HCT116 (cell line): ENCODE results near the gene TMEM198. TPM values are rescaled to one million over a fixed set of nuclear protein-coding genes. Genes with fewer than 3 reads are reported as not detected.

Source experiments
- ATAC-seq: fragments of 200-7000 bp; cut with Tn5 transposase; 2 replicates; pipeline ENCODE4 v1.9.1; 2020; ENCODE audit warnings: mild to moderate bottlenecking, moderate library complexity
- BruUV-seq: library from RNA; stranded (reverse); fragments of 400-500 nt; replicated peaks from 2 replicates; lab custom pipeline; 2021; lab: Mats Ljungman, UMichigan
- CTCF ChIA-PET: fragments of 300-600 bp; sonication (Branson Sonifier 250); formaldehyde crosslinking; loops from one replicate; lab custom pipeline; 2021; ENCODE audit warnings: antibody characterized with exemption; lab: Charles Lee
- POLR2A ChIA-PET: fragments of 300-600, 350-600 bp; sonication (Branson Sonifier 250); formaldehyde crosslinking; loops from one replicate; lab custom pipeline; 2021; ENCODE audit warnings: antibody characterized with exemption; lab: Charles Lee
- RAD21 ChIA-PET, 2 experiments: fragments of 300-600 bp; sonication (Branson Sonifier 250); formaldehyde crosslinking; loops; one replicate each; lab custom pipeline; 2023; ENCODE audit warnings: low total read pairs in 2 of 2; ENCODE audit not compliant: uncharacterized antibody in 2 of 2, unreplicated experiment in 2 of 2, low non-redundant PET in 1 of 2; lab: Charles Lee
- DNase-seq: peaks from one replicate; pipeline ENCODE4 v3.0.0-alpha.2; 2010; ENCODE audit warnings: low read depth, low spot score
- H2AFZ ChIP-seq: fragments of 200-600 bp; shearing (Covaris generic), sonication (generic); 2 replicates; pipeline ENCODE4 v1.6.1; 2017; ENCODE audit warnings: low read depth, mixed run types, mixed read lengths, antibody characterized with exemption, low read length; ENCODE audit not compliant: poor library complexity, severe bottlenecking
- H3K27ac ChIP-seq: 2 replicates; pipeline ENCODE4 v1.5.1; 2012; ENCODE audit warnings: low read depth, low read length
- H3K27me3 ChIP-seq: fragments of 200-600 bp; sonication (generic); 2 replicates; pipeline ENCODE4 v1.6.1; 2016; ENCODE audit warnings: mixed run types, low read length, mixed read lengths; ENCODE audit not compliant: insufficient read depth
- H3K36me3 ChIP-seq, 2 experiments: fragments of 200-500 bp in 1 of 2; fragments of 200-600 bp in 1 of 2; sonication (Bioruptor generic) in 1 of 2; sonication (generic) in 1 of 2; 2 replicates each; pipeline versions ENCODE4 v1.5.1 to v1.6.1; 2014 to 2016; ENCODE audit warnings: low read length in 2 of 2, inconsistent platforms in 1 of 2, mixed read lengths in 1 of 2, mixed run types in 1 of 2; ENCODE audit not compliant: insufficient read depth in 2 of 2, control insufficient read depth in 1 of 2
- H3K4me1 ChIP-seq, 2 experiments: fragments of 200-600 bp in 1 of 2; sonication (generic) in 1 of 2; 2 replicates each; pipeline versions ENCODE4 v1.5.1 to v1.6.1; 2012 to 2017; ENCODE audit warnings: low read length in 2 of 2, inconsistent platforms in 1 of 2, mild to moderate bottlenecking in 1 of 2, mixed read lengths in 1 of 2, mixed run types in 1 of 2, moderate library complexity in 1 of 2; ENCODE audit not compliant: insufficient read depth in 2 of 2, control insufficient read depth in 1 of 2
- H3K4me2 ChIP-seq: fragments of 200-600 bp; sonication (generic); 2 replicates; pipeline ENCODE4 v1.6.1; 2017; ENCODE audit warnings: mixed run types, low read length, mixed read lengths
- H3K4me3 ChIP-seq, 2 experiments: fragments of 200-600 bp in 1 of 2; sonication (generic) in 1 of 2; replicated peaks in 1 of 2; 2 replicates each; pipeline ENCODE4 v1.5.1; 2011 to 2016; ENCODE audit warnings: low read length in 2 of 2, control low read depth in 1 of 2, low read depth in 1 of 2, mild to moderate bottlenecking in 1 of 2, mixed read lengths in 1 of 2, mixed run types in 1 of 2
- H3K79me2 ChIP-seq: fragments of 200-600 bp; sonication (generic); 2 replicates; pipeline ENCODE4 v1.6.1; 2017; ENCODE audit warnings: mild to moderate bottlenecking, mixed run types, low read length, moderate library complexity, mixed read lengths; ENCODE audit not compliant: insufficient read depth
- H3K9ac ChIP-seq: fragments of 200-600 bp; sonication (generic); 2 replicates; pipeline ENCODE4 v1.6.1; 2016; ENCODE audit warnings: low read length, mixed read lengths
- H3K9me2 ChIP-seq: fragments of 200-600 bp; sonication (generic), shearing (Covaris generic); 2 replicates; pipeline ENCODE4 v1.6.1; 2017; ENCODE audit warnings: mixed run types, mild to moderate bottlenecking, moderate library complexity; ENCODE audit not compliant: insufficient read depth
- H3K9me3 ChIP-seq, 2 experiments: fragments of 200-500 bp in 1 of 2; fragments of 200-600 bp in 1 of 2; sonication (Bioruptor generic) in 1 of 2; sonication (generic) in 1 of 2; 2 replicates each; pipeline ENCODE4 v1.6.1; 2014 to 2017; ENCODE audit warnings: low read length in 2 of 2, mixed read lengths in 2 of 2, inconsistent platforms in 1 of 2, low read depth in 1 of 2, mild to moderate bottlenecking in 1 of 2, mixed run types in 1 of 2, moderate library complexity in 1 of 2; ENCODE audit not compliant: control insufficient read depth in 1 of 2, insufficient read depth in 1 of 2
- H4K20me1 ChIP-seq: fragments of 200-600 bp; sonication (generic), shearing (Covaris generic); 2 replicates; pipeline ENCODE4 v1.6.1; 2017; ENCODE audit warnings: mixed run types, mild to moderate bottlenecking, moderate library complexity; ENCODE audit not compliant: insufficient read depth
- ATF3 ChIP-seq: IDR thresholded peaks from 2 replicates; pipeline ENCODE4 v1.6.1; 2012
- CBX3 ChIP-seq: IDR thresholded peaks from 2 replicates; pipeline ENCODE4 v1.6.1; 2012; ENCODE audit warnings: low read depth
- CEBPB ChIP-seq: IDR thresholded peaks from 2 replicates; pipeline ENCODE4 v1.6.1; 2012; ENCODE audit warnings: low read depth
- CTCF ChIP-seq, 3 experiments: fragments of 200-600 bp in 1 of 3; sonication (generic) in 1 of 3; IDR thresholded peaks in 2 of 3; conservative IDR thresholded peaks in 1 of 3; 2 replicates each; pipeline ENCODE4 v1.5.1; 2012 to 2017; ENCODE audit warnings: low read depth in 2 of 3, low read length in 2 of 3, antibody characterized with exemption in 1 of 3, borderline replicate concordance in 1 of 3, control low read depth in 1 of 3, mild to moderate bottlenecking in 1 of 3, mixed read lengths in 1 of 3, mixed run types in 1 of 3, moderate library complexity in 1 of 3; ENCODE audit not compliant: insufficient read depth in 1 of 3
- EGR1 ChIP-seq: IDR thresholded peaks from 2 replicates; pipeline ENCODE4 v1.6.1; 2012; ENCODE audit warnings: low read depth
- ELF1 ChIP-seq: IDR thresholded peaks from 2 replicates; pipeline ENCODE4 v1.6.1; 2012; ENCODE audit warnings: low read depth, borderline replicate concordance
- EZH2 ChIP-seq: fragments of 200-600 bp; sonication (generic); IDR thresholded peaks from 2 replicates; pipeline ENCODE4 v1.6.1; 2017; ENCODE audit warnings: antibody characterized with exemption, mixed run types
- EZH2phosphoT487 ChIP-seq: fragments of 200-600 bp; IDR thresholded peaks from 2 replicates; pipeline ENCODE4 v1.6.1; 2018; ENCODE audit warnings: antibody characterized with exemption, borderline replicate concordance
- JUND ChIP-seq: IDR thresholded peaks from 2 replicates; pipeline ENCODE4 v1.6.1; 2012
- MAX ChIP-seq: IDR thresholded peaks from 2 replicates; pipeline ENCODE4 v1.6.1; 2012
- POLR2A ChIP-seq: IDR thresholded peaks from 2 replicates; pipeline ENCODE4 v1.7.0; 2011; ENCODE audit warnings: borderline replicate concordance; ENCODE audit not compliant: insufficient read depth, insufficient read length; ENCODE audit errors: extremely low read depth
- POLR2AphosphoS5 ChIP-seq: IDR thresholded peaks from 2 replicates; pipeline ENCODE4 v1.6.1; 2011; ENCODE audit warnings: mild to moderate bottlenecking, low read depth, low read length, moderate library complexity
- SIN3A ChIP-seq: IDR thresholded peaks from 2 replicates; pipeline ENCODE4 v1.6.1; 2012; ENCODE audit warnings: low read depth
- SP1 ChIP-seq: IDR thresholded peaks from 2 replicates; pipeline ENCODE4 v1.6.1; 2012; ENCODE audit warnings: low read depth
- SRF ChIP-seq: IDR thresholded peaks from 2 replicates; pipeline ENCODE4 v1.6.1; 2012; ENCODE audit warnings: low read depth
- TCF7L2 ChIP-seq: IDR thresholded peaks from 2 replicates; pipeline ENCODE4 v1.7.0; 2011; ENCODE audit warnings: borderline replicate concordance, inconsistent platforms; ENCODE audit not compliant: insufficient read depth, insufficient read length; ENCODE audit errors: extremely low read depth
- YY1 ChIP-seq: IDR thresholded peaks from 2 replicates; pipeline ENCODE4 v1.6.1; 2011; ENCODE audit warnings: low read length, low read depth, moderate library complexity, mild to moderate bottlenecking; ENCODE audit not compliant: insufficient replicate concordance; ENCODE audit errors: extremely low read depth
- ZFX ChIP-seq: fragments of 450-650 bp; IDR thresholded peaks from 2 replicates; pipeline ENCODE4 v1.6.1; 2017
- ZNF274 ChIP-seq: fragments of 200-500 bp; sonication (Bioruptor generic); IDR thresholded peaks from 2 replicates; pipeline ENCODE4 v1.6.1; 2014; ENCODE audit warnings: mild to moderate bottlenecking, low read depth, low read length, inconsistent platforms
- intact Hi-C: fragments of 100-400 bp; cut with micrococcal nuclease; formaldehyde crosslinking; loops from 2 replicates; pipeline ENCODE4 v1.10.0; 2022
- total RNA-seq: library from RNA; stranded (reverse); gene quantifications from one replicate; pipeline ENCODE4 v1.2.1, GENCODE V29; 2021; ENCODE audit not compliant: unreplicated experiment

Gene TMEM198
- total RNA-seq, 1 experiment from 2014 or later: 2.1 TPM

GRCh38 chr2:219592736-219593135 is 48.9 kb downstream of the TMEM198 start:
- ATAC-seq (no peak), DNase-seq (no peak)
- Histone ChIP-seq H3K27me3 (no peaks in the 10 kb centered on the region), H4K20me1 (no peaks in the 10 kb centered on the region), H3K9me3 (no peaks in the 10 kb centered on the region), H3K9ac (no peak overlapping the region), H2AFZ (no peak overlapping the region), H3K27ac (no peak overlapping the region), H3K36me3 (no peaks in the 10 kb centered on the region), H3K9me2 (no peaks in the 10 kb centered on the region), H3K4me2 (no peak overlapping the region), H3K79me2 (0 out of 2 replicates have a peak, but pooled peaks cover 9% of the 10 kb centered on the region), H3K4me1 (peaks cover 6 to 20% of the 10 kb centered on the region in 2 experiments; a peak in 3 of 4 replicates), H3K4me3 (no peak overlapping the region)
- RAD21 ChIA-PET: no interaction called here
- intact Hi-C loops: no loop called here
- POLR2A ChIA-PET: no interaction called here
- TF ChIP-seq SP1 (no peak), EZH2 (no peak), ATF3 (no peak), EGR1 (no peak), MAX (no peak), SRF (no peak), CBX3 (no peak), TCF7L2 (no peak)
- no TSS peak for BruUV-seq
- CTCF ChIA-PET: no interaction called here

GRCh38 chr2:219593154-219593553 is 49.3 kb downstream of the TMEM198 start:
- no peaks in the 10 kb centered on the region for H3K36me3 ChIP-seq
- no peak for TF ChIP-seq SIN3A
- TF ChIP-seq SRF: no peak
- TF ChIP-seq JUND: no peak
- TF ChIP-seq EZH2phosphoT487: no peak
- TF ChIP-seq ZFX: no peak
- no peak for TF ChIP-seq ELF1
- TF ChIP-seq YY1: no peak
- TF ChIP-seq ZNF274: no peak
- no peak for TF ChIP-seq CEBPB
- TF ChIP-seq CTCF (IDR thresholded peaks at IDR 0.05 in 2 of 3, conservative IDR thresholded peaks at IDR 0.05 in 1 of 3; ENCODE audit: borderline replicate concordance in 1 of 3, insufficient read depth in 1 of 3, low read depth in 2 of 3, low read length in 2 of 3): no peak
- no peak for TF ChIP-seq EGR1
- TF ChIP-seq EZH2: no peak
- TF ChIP-seq POLR2A: no peak
- TF ChIP-seq POLR2AphosphoS5: no peak
- no TSS peak for BruUV-seq
- ChIA-PET CTCF (no interaction called here), POLR2A (no interaction called here), RAD21 (no interaction called here)
- H3K9me3 ChIP-seq: no peaks in the 10 kb centered on the region
- H2AFZ ChIP-seq: no peak overlapping the region
- no peak overlapping the region for H3K27ac ChIP-seq
- H3K4me1 ChIP-seq: peaks cover 6 to 20% of the 10 kb centered on the region in 2 experiments; a peak in 3 of 4 replicates
- ATAC-seq (no peak), DNase-seq (no peak)
- no peaks in the 10 kb centered on the region for H3K27me3 ChIP-seq
- H3K4me2 ChIP-seq: no peak overlapping the region
- intact Hi-C loops: no loop called here
- H3K9me2 ChIP-seq: no peaks in the 10 kb centered on the region
- H3K79me2 ChIP-seq: peaks cover 9% of the 10 kb centered on the region; the same call in 1 of the 2 replicates
- no peak overlapping the region for H3K9ac ChIP-seq
- H3K4me3 ChIP-seq: no peak overlapping the region
- no peaks in the 10 kb centered on the region for H4K20me1 ChIP-seq
